GM12872 (cell line): Measurements from ENCODE around the gene PID1.

Experiments used
- CTCF ChIP-seq: IDR thresholded peaks from 3 replicates; pipeline ENCODE4 v1.5.1; 2011; ENCODE audit warnings: low read depth, mild to moderate bottlenecking, low read length, moderate library complexity; ENCODE audit not compliant: insufficient read depth

PID1 gene

DNA sequence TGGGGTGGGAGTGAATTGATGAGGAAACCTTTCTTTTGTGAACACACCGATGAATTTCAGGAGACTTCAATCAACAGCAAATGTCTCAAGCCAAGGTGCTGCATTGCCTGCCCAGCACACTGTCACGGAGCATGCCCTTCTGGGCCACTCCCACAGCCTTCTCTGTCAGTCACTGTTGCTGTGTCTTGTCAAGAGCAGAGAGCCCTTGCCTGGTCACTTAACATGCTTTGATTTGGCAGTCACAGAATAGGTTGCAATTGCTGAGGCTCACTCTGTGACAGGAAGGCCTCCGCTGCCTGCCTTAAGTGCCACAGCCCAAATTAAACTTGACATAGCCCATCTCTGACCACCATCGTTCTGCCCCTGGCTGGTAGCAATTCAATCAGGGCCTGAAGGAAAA is 225.4 kb downstream of the PID1 start:
- no peak for TF ChIP-seq CTCF

GRCh38 chr2:229044581-229044980 is 226.5 kb downstream of the PID1 start:
- no peak for TF ChIP-seq CTCF

GRCh38 chr2:229043681-229044080 is 227.4 kb downstream of the PID1 start:
- no peak for TF ChIP-seq CTCF

DNA sequence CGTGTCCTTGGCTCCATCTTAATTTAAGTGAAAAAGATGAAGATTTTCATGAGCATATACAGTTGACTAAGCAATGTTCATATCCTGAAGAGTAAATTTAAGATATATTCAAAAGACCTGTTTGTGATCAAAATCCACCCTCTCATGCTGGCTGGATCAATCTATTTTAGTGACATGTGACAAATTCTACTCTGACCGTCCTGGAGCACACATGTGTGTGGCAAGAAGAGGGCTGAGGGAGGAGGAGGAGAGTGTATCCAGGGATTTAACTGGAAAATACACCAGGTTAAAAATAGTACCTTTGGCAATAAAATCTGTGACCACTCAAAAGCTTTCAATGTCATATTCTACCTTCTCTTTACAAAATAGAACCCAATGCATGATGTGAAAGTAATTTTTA is 228.7 kb downstream of the PID1 start:
- no peak for TF ChIP-seq CTCF

- no peak for TF ChIP-seq CTCF
These were observed 229.4 kb downstream of the PID1 start for GRCh38 chr2:229041691-229042090.

DNA sequence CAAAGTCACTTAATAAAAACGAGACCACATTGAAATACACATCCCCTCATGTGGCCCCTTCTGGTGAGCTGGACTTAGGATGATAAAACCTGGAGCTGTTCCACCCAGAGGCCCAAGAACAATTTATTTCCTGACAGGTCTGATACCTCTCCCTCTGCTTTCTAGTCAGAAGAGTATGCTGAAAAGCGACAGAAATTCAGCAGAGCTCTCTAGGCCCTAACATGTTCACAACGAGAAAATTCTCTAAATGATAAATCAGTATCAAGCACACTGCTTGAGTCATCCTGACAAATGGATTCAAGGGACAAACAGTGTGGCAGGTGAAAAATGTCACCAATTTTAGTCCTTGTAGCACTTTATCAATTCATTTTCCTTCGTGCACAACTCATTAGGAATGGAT is 233.5 kb downstream of the PID1 start:
- no peak for TF ChIP-seq CTCF

DNA sequence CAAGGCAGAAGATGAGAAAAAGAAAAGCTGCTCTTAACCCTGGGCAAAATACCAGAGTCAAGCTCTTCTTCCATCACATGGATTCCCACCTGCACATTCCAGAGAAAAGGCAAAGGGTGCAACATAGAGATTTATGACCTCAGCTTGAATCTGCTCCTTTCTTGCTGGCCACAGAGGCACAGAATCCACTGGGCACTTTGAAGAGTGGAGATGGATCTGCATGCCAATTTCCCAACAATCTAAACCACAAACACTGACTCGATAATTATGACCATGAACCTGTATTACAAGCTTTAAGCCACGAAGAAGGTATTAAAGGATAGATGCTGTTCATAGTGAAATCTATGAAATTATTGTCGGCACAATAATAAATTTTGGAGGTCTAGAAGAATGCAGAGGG is 237.3 kb downstream of the PID1 start:
- no peak for TF ChIP-seq CTCF

DNA sequence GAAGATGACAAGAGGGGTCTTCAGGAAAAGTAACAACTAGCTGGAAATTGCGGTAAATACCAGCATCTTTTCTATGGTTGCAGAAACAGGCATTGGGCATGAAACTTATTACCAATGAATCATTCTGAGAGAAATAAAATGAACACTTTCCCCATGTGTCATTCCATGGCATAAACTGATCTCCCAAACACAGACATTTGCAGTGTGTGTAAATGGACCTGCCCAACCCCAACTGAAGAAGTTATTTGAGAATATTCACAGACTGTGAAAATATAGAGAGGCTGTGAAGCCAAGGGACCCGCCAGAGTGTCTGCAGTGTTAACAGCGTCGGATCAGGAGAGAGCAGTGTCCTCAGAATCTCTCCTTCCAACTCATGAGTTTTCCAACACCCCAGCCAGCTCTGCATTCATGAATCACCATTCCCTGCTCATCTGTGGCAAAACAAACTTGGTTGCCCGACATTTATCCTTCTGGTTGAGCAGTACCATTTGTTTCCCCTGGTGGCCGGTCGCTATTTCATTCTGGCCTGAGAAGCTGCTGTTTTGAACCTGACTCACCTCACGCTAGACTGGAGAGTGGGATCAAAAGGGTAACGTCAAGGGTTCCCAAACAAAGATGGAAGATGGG is 238.4 kb downstream of the PID1 start:
- no peak for TF ChIP-seq CTCF
